Kidney epithelial cell (primary cell): Measurements from ENCODE around the gene SLC4A3. TPM values are rescaled to one million over a fixed set of nuclear protein-coding genes. Genes with fewer than 3 reads are reported as not detected.

Experiments
- DNase-seq: peaks from one replicate; pipeline ENCODE4 v3.0.0-alpha.2; 2010; ENCODE audit warnings: low read depth
- H3K27me3 ChIP-seq: 2 replicates; pipeline ENCODE4 v1.6.0; 2011; ENCODE audit warnings: low read length; ENCODE audit not compliant: control insufficient read depth, insufficient read depth
- H3K36me3 ChIP-seq: 2 replicates; pipeline ENCODE4 v1.5.1; 2011; ENCODE audit warnings: low read length; ENCODE audit not compliant: control insufficient read depth, insufficient read depth
- H3K4me3 ChIP-seq: 2 replicates; pipeline ENCODE4 v1.5.1; 2011; ENCODE audit warnings: low read depth, mild to moderate bottlenecking, control low read depth, low read length
- CTCF ChIP-seq: IDR thresholded peaks from 2 replicates; pipeline ENCODE4 v1.5.1; 2011; ENCODE audit warnings: mild to moderate bottlenecking, moderate library complexity, low read length, control low read depth, inconsistent platforms; ENCODE audit not compliant: insufficient read depth, poor library complexity, severe bottlenecking
- total RNA-seq: library from RNA; depleted of rRNA; stranded (reverse); fragments of >200 nt; gene quantifications from 2 replicates; pipeline ENCODE4 v1.2.3, GENCODE V29; 2015

SLC4A3 gene
- total RNA-seq, 1 donor from 2014 or later, result 11.6 TPM

GRCh38 chr2:219622472-219622871, 5.0 kb upstream of the SLC4A3 start:
- DNase-seq, result no peak
- no peak for TF ChIP-seq CTCF
- Histone ChIP-seq H3K36me3 (no peaks in the 10 kb centered on the region), H3K27me3 (no peaks in the 10 kb centered on the region), H3K4me3 (no peak overlapping the region)

GRCh38 chr2:219624565-219624964, 2.9 kb upstream of the SLC4A3 start:
- Histone ChIP-seq H3K27me3 (no peaks in the 10 kb centered on the region), H3K4me3 (no peak overlapping the region), H3K36me3 (no peaks in the 10 kb centered on the region)
- TF ChIP-seq CTCF, result no peak
- DNase-seq, result no peak

- Histone ChIP-seq H3K36me3 (no peaks in the 10 kb centered on the region), H3K4me3 (no peak overlapping the region), H3K27me3 (no peaks in the 10 kb centered on the region)
- no peak for TF ChIP-seq CTCF
- DNase-seq, result no peak
These were observed 2.3 kb upstream of the SLC4A3 start for GRCh38 chr2:219625179-219625578.

- H3K36me3 ChIP-seq, result no peaks in the 10 kb centered on the region
- no peaks in the 10 kb centered on the region for H3K27me3 ChIP-seq
- no peak for TF ChIP-seq CTCF
- no peak overlapping the region for H3K4me3 ChIP-seq
- no peak for DNase-seq
These were observed 890 bp upstream of the SLC4A3 start for GRCh38 chr2:219626540-219626939.

- DNase-seq, result no peak
- peak overlapping the region; percentile 63 for H3K4me3 ChIP-seq
- no peaks in the 10 kb centered on the region for H3K27me3 ChIP-seq
- TF ChIP-seq CTCF, result no peak
- H3K36me3 ChIP-seq, result no peaks in the 10 kb centered on the region
These were observed 980 bp downstream of the SLC4A3 start for GRCh38 chr2:219628235-219628985.
